Activated T-cell treated with anti-CD3 and anti-CD28 coated beads, Interleukin-2, amount 50 U/mL, for 72 hours (primary cell): ENCODE results near the gene GDAP2. TPM values are rescaled to one million over a fixed set of nuclear protein-coding genes. Genes with fewer than 3 reads are reported as not detected.
A peak's percentile ranks its signal among the peaks of the same experiment; 100 is the strongest.
"Not testable (repeated sequence)": the region's sequence is repeated elsewhere in the genome, so short reads cannot be mapped to it uniquely, and the experiment has no call there.

Experiments
- ATAC-seq, 2 donors: fragments of 150-1000 bp; cut with Tn5 transposase; replicated peaks in 1 of 2; 2 replicates each; pipeline ENCODE4 v1.10.0; 2021; ENCODE audit warnings: moderate library complexity in 2 of 2, mild to moderate bottlenecking in 1 of 2
- DNase-seq, 2 donors: peaks; one replicate each; pipeline ENCODE4 v3.0.0; 2021 to 2022; ENCODE audit warnings: mixed read lengths in 1 of 2
- H3K27ac Mint-ChIP-seq: one replicate; pipeline ENCODE4 v1.8.0; 2022; ENCODE audit warnings: mild to moderate bottlenecking, moderate library complexity, mixed read lengths
- H3K27me3 Mint-ChIP-seq: one replicate; pipeline ENCODE4 v1.8.0; 2022; ENCODE audit warnings: low read depth, mixed read lengths
- H3K36me3 Mint-ChIP-seq, 2 donors: one replicate each; pipeline ENCODE4 v1.8.0; 2022; ENCODE audit warnings: mixed read lengths in 2 of 2, mild to moderate bottlenecking in 1 of 2; ENCODE audit not compliant: insufficient read depth in 2 of 2
- H3K4me1 Mint-ChIP-seq: one replicate; pipeline ENCODE4 v1.8.0; 2022; ENCODE audit warnings: low read depth, mixed read lengths
- H3K4me3 Mint-ChIP-seq, 2 donors: one replicate each; pipeline ENCODE4 v1.8.0; 2022; ENCODE audit warnings: mild to moderate bottlenecking in 2 of 2, mixed read lengths in 2 of 2, moderate library complexity in 2 of 2
- H3K9me3 Mint-ChIP-seq, 2 donors: one replicate each; pipeline ENCODE4 v1.8.0; 2022; ENCODE audit warnings: mixed read lengths in 2 of 2
- total RNA-seq, 2 donors: library from RNA; stranded (reverse); gene quantifications; one replicate each; pipeline ENCODE4 v1.2.3, GENCODE V29; 2022

GDAP2 gene
- total RNA-seq, 2 donors from 2014 or later = 27.9 to 28.4 TPM

DNA sequence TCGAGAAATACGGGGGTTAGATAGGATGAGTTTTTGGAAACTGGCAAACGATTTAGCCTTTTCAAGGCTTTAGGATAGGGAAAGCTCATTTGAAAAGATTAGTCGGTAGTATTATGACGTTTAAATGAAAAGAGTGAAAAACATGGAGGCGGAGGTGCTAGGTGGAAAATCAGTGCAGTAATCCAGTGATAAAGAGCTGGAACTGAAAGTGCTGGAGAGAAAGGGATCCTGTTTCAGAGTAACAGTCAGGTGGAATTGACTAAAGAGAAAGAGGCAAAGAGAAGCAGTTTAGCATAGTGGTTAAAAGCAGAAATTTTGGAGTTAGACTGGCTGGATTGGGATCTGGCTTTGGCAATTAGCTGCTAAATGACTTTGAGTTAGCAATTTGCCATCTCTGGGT lies 1.1 kb upstream of the GDAP2 start:
- H3K4me1 Mint-ChIP-seq = peaks cover 63% of the 10 kb centered on the region
- no peaks in the 10 kb centered on the region for H3K27me3 Mint-ChIP-seq
- H3K9me3 Mint-ChIP-seq = no peaks in the 10 kb centered on the region
- DNase-seq (no peak), ATAC-seq (no peak)
- peaks cover 6 to 15% of the 10 kb centered on the region in 2 donors for H3K36me3 Mint-ChIP-seq
- peak overlapping the region; percentile 84 for H3K27ac Mint-ChIP-seq
- peak overlapping the region; percentile 97 to 99 for H3K4me3 Mint-ChIP-seq

DNA sequence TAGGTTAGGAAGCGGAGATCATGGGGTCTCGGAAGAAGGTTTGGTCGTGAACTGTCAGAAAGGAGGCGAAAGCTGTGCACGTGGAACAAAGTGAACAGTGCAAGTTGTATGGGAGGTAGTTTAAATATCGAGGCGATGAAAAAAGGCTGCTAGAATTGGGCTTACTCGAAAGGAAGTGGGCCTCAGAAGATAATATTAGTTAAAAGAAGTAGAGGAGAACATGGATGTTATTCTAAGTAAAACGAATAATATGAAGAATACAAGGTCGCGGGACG lies 689 bp upstream of the GDAP2 start:
- DNase-seq (peak in 1 of 2 donors; percentile 1), ATAC-seq (no peak)
- H3K27ac Mint-ChIP-seq = peak overlapping the region; percentile 84
- peaks cover 6 to 15% of the 10 kb centered on the region in 2 donors for H3K36me3 Mint-ChIP-seq
- no peaks in the 10 kb centered on the region for H3K9me3 Mint-ChIP-seq
- no peaks in the 10 kb centered on the region for H3K27me3 Mint-ChIP-seq
- H3K4me1 Mint-ChIP-seq = peaks cover 63% of the 10 kb centered on the region
- peak overlapping the region; percentile 97 to 99 for H3K4me3 Mint-ChIP-seq

DNA sequence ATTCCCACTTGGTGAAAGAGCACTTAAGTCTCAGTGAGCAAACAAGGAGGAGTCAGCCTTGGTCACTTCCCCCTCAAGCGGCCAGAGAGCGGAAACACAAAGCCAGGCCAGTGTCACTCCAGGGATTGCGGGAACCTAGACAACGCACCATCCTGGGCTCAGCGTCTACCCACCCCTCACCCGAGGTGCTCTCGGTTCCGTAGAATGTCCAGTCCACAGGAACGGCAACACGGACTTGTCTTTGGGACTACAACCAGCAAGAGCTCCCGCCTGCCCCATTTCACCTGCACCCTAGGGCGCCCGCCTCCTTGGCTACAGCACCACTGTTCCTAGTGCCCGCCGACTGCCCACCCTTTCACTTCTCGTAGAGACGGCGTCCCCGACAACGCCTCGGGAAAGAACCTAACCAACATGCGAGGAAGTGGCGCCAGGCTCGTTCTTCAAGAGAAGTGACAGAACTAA lies 509 bp downstream of the GDAP2 start:
- H3K27ac Mint-ChIP-seq = peak overlapping the region; percentile 89
- no peaks in the 10 kb centered on the region for H3K9me3 Mint-ChIP-seq
- H3K4me3 Mint-ChIP-seq = peak overlapping the region; percentile 97 to 99
- H3K4me1 Mint-ChIP-seq = peaks cover 63% of the 10 kb centered on the region
- no peaks in the 10 kb centered on the region for H3K27me3 Mint-ChIP-seq
- peak; percentile 35 to 50 for DNase-seq
- peak; percentile 38 to 45 for ATAC-seq
- peaks cover 5 to 12% of the 10 kb centered on the region in 2 donors for H3K36me3 Mint-ChIP-seq

DNA sequence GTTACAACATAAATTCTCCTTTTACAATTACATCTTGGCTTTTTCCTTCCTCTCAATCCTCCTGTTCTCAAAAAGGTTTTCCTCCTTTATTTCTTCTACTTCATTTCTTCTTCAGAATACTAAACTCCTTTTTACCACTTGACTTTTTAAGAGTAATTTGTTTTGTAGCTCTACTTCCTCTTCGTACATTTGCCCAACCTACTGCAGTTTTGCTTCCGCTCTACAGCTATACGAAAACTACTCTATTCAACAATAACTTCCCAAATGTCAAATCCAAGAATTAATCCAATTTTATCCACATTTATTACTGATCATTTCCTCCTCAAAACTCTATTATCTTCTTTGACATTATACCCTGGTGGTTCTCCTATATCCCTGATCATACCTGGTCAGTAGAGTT lies 3.4 kb downstream of the GDAP2 start:
- Mint-ChIP-seq H3K9me3 (no peaks in the 10 kb centered on the region), H3K27me3 (no peaks in the 10 kb centered on the region), H3K27ac (peak overlapping the region; percentile 23), H3K4me1 (peaks cover 39% of the 10 kb centered on the region), H3K36me3 (peaks cover 3 to 9% of the 10 kb centered on the region in 2 donors), H3K4me3 (no peak overlapping the region)
- no peak for ATAC-seq
- no peak for DNase-seq

DNA sequence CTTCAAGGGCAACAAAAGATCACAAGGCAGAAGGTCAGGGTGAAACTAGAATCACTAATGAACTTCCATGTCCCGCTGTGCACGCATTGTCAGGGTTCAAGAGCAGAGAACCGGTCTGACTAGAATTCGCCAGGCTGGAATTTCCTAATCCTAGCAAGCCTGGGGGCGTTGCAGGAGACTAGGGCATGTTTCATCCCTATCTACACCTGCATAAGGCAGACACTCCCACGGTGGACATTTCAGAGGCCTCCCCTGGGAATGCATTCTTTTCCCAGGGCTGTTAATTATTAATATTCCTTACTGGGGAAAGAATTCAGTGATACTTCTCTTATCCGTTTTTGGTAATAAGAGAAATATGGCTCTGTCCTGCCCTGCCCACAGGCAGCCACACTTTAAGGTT lies 6.7 kb downstream of the GDAP2 start:
- not testable (repeated sequence) for H3K27me3 Mint-ChIP-seq

DNA sequence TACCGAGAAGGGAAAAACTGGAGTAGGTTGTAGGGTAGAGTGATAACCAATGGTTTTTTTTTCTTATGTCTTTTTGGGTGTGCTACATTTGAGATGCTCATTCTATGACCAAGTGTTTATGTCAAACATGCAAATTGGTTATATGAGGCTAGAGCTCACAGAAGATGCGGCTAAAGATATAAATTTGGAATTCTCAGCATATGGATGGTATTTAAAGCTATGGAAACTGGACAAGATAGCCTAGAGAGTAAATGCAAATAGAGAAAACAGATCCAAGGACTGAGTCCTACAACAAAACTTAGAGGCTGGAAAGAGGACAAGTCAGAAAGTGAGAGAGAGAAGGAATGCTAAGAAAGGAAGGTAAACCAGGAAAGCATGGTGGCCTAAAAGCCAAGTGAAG lies 7.4 kb downstream of the GDAP2 start:
- no peak overlapping the region for H3K27ac Mint-ChIP-seq
- peaks cover 0 to 2% of the 10 kb centered on the region in 2 donors for H3K36me3 Mint-ChIP-seq
- ATAC-seq = no peak
- no peak for DNase-seq
- no peaks in the 10 kb centered on the region for H3K9me3 Mint-ChIP-seq
- peaks cover 12% of the 10 kb centered on the region for H3K4me1 Mint-ChIP-seq
- no peaks in the 10 kb centered on the region for H3K27me3 Mint-ChIP-seq
- H3K4me3 Mint-ChIP-seq = no peak overlapping the region

More for the DNA sequence above, 6.7 kb downstream of the GDAP2 start:
- not testable (repeated sequence) for ATAC-seq, H3K36me3 Mint-ChIP-seq, H3K9me3 Mint-ChIP-seq, H3K4me3 Mint-ChIP-seq, H3K27ac Mint-ChIP-seq, DNase-seq
- peaks cover 18% of the 10 kb centered on the region for H3K4me1 Mint-ChIP-seq

DNA sequence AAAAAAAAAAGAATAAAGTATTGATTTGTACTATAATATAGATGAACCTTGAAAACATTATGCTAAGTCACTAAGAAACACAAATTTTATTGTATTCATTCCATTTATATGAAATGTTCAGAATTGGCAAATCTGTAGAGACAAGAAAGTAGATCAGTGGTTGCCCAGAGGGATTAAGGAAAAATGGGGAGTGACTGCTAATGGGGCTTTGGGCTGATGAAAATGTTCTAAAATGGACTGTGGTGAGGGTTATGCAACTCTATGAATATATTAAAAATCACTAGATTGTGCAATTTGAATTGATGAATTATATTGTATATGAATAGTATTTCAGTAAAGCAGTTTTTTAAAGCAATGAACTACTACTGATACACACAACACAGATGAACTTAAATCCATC lies 10.0 kb downstream of the GDAP2 start:
- H3K4me1 Mint-ChIP-seq = no peaks in the 10 kb centered on the region
- ATAC-seq (no peak), DNase-seq (no peak)
- peaks cover 5 to 11% of the 10 kb centered on the region in 2 donors for H3K36me3 Mint-ChIP-seq
- no peaks in the 10 kb centered on the region for H3K9me3 Mint-ChIP-seq
- no peak overlapping the region for H3K4me3 Mint-ChIP-seq
- H3K27me3 Mint-ChIP-seq = no peaks in the 10 kb centered on the region
- H3K27ac Mint-ChIP-seq = no peak overlapping the region

DNA sequence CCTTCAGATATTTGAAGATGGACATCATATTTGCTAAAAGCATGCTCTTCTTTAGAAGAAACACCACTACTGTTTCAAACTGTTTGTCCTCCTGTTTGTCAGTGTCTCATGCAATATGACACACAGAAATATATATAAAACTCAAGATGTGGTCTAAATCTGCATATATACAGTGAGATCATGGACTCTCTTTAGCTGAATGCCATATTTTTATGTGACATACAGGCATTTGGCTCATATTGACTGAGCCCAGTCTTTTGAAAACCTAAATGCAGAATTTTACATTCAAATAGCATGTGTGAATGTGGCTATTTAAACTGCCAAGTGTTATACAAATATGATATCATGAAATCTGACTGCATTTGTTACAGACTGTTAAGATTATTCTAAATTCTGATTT lies 18.4 kb downstream of the GDAP2 start:
- no peaks in the 10 kb centered on the region for H3K4me1 Mint-ChIP-seq
- H3K27ac Mint-ChIP-seq = no peak overlapping the region
- no peaks in the 10 kb centered on the region for H3K9me3 Mint-ChIP-seq
- ATAC-seq (no peak), DNase-seq (no peak)
- H3K36me3 Mint-ChIP-seq = peaks cover 8 to 13% of the 10 kb centered on the region in 2 donors
- H3K4me3 Mint-ChIP-seq = no peak overlapping the region
- no peaks in the 10 kb centered on the region for H3K27me3 Mint-ChIP-seq

DNA sequence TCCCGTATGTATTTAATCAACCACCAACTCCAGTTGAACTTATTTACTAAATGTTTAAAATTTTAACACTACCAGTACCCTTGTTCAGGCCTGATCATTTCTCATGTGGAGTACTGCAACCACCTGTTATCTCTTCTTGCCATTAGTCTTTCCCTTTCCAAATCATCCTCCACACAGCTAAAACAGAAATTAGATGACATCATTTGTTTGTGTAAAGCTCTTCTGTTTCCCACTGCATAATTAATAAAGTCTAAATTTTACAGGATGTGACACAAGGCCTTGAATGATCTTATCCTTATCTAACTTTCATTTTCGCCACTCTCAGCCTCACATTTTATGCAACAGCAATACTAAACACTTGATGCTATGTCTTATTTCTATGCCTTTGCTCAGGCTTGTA lies 24.4 kb downstream of the GDAP2 start:
- no peaks in the 10 kb centered on the region for H3K4me1 Mint-ChIP-seq
- H3K9me3 Mint-ChIP-seq = no peaks in the 10 kb centered on the region
- no peak for DNase-seq
- no peaks in the 10 kb centered on the region for H3K27me3 Mint-ChIP-seq
- ATAC-seq = no peak
- no peak overlapping the region for H3K4me3 Mint-ChIP-seq
- H3K36me3 Mint-ChIP-seq = peaks cover 5 to 11% of the 10 kb centered on the region in 2 donors
- H3K27ac Mint-ChIP-seq = peak overlapping the region; percentile 79

DNA sequence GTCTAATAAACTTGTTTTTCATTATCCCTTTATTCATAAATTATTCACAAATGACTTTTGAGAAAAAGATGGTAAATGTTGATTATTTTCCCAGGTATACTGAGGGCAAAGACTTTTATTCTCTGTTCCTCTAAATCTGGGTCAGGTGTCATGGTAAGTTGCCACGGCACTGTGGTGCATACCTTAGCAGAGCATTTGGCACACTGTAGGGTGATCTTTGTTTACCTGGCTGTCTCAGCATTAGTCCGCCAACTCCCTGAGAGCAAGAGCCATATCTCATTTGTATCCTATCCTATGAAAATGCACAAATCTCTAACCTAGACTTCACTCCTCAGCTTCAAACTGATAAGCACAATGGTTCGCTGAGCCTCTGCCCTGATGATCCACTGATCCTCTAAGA lies 24.9 kb downstream of the GDAP2 start:
- no peaks in the 10 kb centered on the region for H3K4me1 Mint-ChIP-seq
- H3K4me3 Mint-ChIP-seq = no peak overlapping the region
- no peaks in the 10 kb centered on the region for H3K27me3 Mint-ChIP-seq
- DNase-seq (no peak), ATAC-seq (no peak)
- no peak overlapping the region for H3K27ac Mint-ChIP-seq
- H3K9me3 Mint-ChIP-seq = no peaks in the 10 kb centered on the region
- peaks cover 5 to 13% of the 10 kb centered on the region in 2 donors for H3K36me3 Mint-ChIP-seq

DNA sequence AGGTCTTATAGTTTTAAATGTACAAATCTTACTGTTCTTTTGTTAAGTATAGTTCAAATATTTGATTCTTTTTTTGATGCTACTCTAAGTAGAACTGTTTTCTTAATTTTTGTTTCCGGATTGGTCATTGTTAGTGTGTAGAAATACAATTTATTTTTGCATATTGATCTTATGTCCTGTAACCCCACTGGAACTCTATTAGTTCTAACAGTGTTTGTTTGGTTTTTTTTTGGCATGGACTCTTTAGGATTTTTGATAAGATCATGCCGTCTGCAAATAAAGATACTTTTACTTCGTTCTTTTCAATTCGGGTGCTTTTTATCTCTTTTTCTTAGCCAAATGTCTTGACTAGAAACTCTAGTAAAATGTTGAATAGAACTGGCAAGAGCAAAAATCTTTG lies 26.5 kb downstream of the GDAP2 start:
- H3K4me1 Mint-ChIP-seq = no peaks in the 10 kb centered on the region
- DNase-seq (no peak), ATAC-seq (no peak)
- peak overlapping the region; percentile 56 for H3K27ac Mint-ChIP-seq
- no peak overlapping the region for H3K4me3 Mint-ChIP-seq
- peaks cover 4 to 13% of the 10 kb centered on the region in 2 donors for H3K36me3 Mint-ChIP-seq
- no peaks in the 10 kb centered on the region for H3K27me3 Mint-ChIP-seq
- H3K9me3 Mint-ChIP-seq = no peaks in the 10 kb centered on the region

DNA sequence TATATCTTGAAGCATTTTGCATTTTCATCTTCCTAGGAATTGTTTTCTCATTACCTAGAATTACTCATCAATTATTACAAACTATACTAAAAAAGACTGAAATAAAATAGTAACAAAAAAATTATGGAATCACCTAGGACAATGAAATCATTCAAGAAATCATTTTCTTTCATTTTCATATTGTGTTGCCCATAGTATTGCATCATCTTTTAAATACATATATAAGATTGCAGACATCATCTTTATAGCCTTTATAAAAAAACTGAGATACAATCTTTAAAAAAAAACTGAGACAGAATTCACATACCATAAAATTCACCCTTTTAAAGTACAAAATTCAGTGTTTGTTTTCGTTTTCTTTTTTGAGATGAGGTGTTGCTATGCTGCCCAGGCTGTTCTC lies 29.6 kb downstream of the GDAP2 start:
- ATAC-seq (no peak), DNase-seq (no peak)
- Mint-ChIP-seq H3K36me3 (peaks cover 6 to 10% of the 10 kb centered on the region in 2 donors), H3K27me3 (no peaks in the 10 kb centered on the region), H3K4me1 (peaks cover 5% of the 10 kb centered on the region), H3K27ac (peak overlapping the region; percentile 45), H3K9me3 (no peaks in the 10 kb centered on the region), H3K4me3 (no peak overlapping the region)

DNA sequence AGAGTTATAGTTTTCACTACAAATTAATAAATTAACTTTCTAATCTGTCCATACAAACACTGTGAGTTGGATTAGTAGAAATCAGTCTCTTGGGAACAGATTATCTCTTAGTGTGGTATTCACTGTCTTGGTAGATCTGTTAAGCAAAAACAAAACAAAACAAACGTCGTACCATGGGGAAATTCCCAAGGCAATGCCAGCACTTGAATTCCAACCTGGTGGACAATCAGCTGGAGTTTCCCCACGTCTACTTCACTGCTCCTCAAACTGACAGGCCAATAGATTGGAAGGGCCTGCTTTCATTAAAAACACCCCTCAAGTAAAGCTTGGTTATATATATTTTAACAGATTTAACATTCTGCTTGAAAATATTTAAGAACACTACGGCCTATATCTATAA lies 31.9 kb downstream of the GDAP2 start:
- Mint-ChIP-seq H3K27me3 (no peaks in the 10 kb centered on the region), H3K4me1 (peaks cover 5% of the 10 kb centered on the region), H3K36me3 (peaks cover 6 to 8% of the 10 kb centered on the region in 2 donors), H3K4me3 (no peak overlapping the region), H3K27ac (no peak overlapping the region), H3K9me3 (no peaks in the 10 kb centered on the region)
- ATAC-seq = no peak
- no peak for DNase-seq

DNA sequence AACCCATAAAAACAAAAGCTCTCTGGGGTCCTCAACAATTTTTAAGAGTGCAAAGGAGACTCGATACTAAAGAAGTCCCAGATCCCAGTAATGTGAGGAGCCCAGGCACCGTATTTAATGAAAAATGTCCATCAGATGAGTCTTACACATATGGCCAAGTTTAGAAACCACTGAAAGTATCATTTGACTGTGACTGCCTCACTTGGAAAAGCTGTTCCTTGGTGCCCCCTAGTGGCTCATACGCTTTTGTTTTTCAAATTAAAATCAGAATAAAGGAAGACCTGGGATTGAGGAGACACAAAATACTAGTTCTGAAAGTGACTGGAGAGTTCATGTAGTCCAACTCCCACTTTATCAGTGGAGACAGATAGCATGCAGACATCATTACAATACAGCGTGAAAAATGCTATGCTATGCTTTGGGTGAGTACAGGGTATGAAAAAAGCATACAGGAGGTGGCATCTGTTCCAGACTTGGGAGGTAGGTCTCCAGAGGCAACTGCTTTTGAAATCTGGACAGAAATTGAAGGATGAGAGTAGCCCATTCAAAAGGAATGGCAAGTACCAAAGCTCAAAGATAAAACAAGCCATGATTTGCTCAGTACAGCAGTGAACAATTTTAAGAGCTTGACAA lies 33.8 kb downstream of the GDAP2 start:
- H3K27ac Mint-ChIP-seq = peak overlapping the region; percentile 85
- ATAC-seq = peak; percentile 88 to 92
- H3K4me1 Mint-ChIP-seq = peaks cover 5% of the 10 kb centered on the region
- no peaks in the 10 kb centered on the region for H3K9me3 Mint-ChIP-seq
- H3K27me3 Mint-ChIP-seq = no peaks in the 10 kb centered on the region
- peaks cover 2 to 4% of the 10 kb centered on the region in 2 donors for H3K36me3 Mint-ChIP-seq
- DNase-seq = peak; percentile 71 to 74
- H3K4me3 Mint-ChIP-seq = no peak overlapping the region
